Cardiac septum (tissue), 1 donor: Measurements from ENCODE around the gene KMT5C. TPM values are rescaled to one million over a fixed set of nuclear protein-coding genes. Genes with fewer than 3 reads are reported as not detected.

Experiments
- DNase-seq: peaks from one replicate; pipeline ENCODE4 v3.0.0-alpha.2; 2020; ENCODE audit warnings: low spot score
- intact Hi-C: fragments of 100-400 bp; cut with DNase I; formaldehyde crosslinking; loops from one replicate; pipeline ENCODE4 v1.14.0; 2022
- total RNA-seq: library from RNA; stranded (reverse); fragmentation: NEBNext Ultra II Directional; extraction: Animal tissue kit (Norgen Biotek cat#: 25700); gene quantifications from one replicate; pipeline ENCODE4 v1.2.1, GENCODE V29; 2021
- donor health status: DM: no; HTN: no; CAD: no.

Gene KMT5C
- total RNA-seq, 1 donor from 2014 or later, result 6.1 TPM

DNA sequence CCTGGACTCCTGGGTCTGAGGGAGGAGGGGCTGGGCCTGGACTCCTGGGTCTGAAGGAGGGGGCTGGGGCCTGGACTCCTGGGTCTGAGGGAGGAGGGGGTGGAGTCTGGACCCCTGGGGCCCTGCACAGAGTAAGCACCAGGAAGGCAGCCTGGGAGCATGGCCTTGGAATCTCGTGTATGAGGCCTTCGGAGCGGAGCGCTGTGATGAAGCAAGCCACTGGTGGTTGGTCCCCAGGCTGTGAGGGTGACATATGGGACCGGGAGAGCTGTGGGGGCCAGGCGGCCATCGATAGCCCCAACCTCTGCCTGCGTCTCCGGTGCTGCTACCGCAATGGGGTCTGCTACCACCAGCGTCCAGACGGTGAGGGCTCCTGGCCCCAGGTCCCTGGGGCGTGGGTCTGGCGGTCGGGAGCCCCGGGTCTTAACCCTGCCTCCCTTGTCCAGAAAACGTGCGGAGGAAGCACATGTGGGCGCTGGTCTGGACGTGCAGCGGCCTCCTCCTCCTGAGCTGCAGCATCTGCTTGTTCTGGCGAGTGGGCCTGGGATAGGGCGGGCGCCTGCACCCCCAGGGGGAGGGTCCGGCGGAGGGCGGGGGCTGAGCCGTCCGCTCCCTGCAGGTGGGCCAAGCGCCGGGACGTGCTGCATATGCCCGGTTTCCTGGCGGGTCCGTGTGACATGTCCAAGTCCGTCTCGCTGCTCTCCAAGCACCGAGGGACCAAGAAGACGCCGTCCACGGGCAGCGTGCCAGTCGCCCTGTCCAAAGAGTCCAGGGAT is 37.9 kb downstream of the KMT5C start:
- intact Hi-C loops, result no loop called here

DNA sequence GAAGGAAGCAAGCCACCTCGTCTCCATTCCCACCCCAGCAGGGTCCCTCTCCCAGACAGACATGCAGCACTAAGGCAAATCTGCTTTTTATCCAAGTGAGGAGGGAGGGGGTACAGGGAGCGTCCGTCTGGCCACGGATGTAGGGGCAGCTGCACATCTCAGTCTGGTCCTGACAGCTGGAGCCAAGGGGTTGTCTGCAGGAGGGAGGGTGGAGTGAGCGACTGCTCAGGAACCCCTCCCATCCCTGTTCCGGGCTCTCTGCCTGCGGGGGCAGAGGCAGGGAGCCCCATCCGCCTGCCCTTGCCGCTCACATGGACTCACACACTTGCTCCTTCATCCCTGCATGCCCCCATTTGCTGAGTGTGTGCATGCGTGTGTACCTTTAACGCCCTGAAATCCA is 39.5 kb downstream of the KMT5C start:
- intact Hi-C loops, result no loop called here

More for the DNA sequence above, 37.9 kb downstream of the KMT5C start:
- no peak for DNase-seq

DNA sequence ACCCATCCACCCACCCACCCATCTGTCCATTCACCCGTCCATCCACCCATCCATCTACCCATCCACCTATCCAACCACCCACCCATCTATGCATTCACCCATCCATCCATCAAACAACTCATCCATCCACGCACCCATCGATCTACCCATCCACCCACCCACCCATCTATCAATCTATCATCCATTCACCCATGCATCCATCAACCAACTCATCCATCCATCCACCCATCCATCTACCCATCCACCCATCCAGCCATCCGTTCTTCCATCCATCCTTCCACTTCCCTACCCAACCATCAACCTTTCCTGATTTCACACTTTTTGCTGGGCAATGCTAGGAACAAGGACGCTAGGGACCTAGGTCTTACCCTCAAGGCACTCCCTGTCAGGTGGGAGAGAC is 42.3 kb downstream of the KMT5C start:
- no peak for DNase-seq
- intact Hi-C loops, result no loop called here

More for the DNA sequence above, 39.5 kb downstream of the KMT5C start:
- no peak for DNase-seq

DNA sequence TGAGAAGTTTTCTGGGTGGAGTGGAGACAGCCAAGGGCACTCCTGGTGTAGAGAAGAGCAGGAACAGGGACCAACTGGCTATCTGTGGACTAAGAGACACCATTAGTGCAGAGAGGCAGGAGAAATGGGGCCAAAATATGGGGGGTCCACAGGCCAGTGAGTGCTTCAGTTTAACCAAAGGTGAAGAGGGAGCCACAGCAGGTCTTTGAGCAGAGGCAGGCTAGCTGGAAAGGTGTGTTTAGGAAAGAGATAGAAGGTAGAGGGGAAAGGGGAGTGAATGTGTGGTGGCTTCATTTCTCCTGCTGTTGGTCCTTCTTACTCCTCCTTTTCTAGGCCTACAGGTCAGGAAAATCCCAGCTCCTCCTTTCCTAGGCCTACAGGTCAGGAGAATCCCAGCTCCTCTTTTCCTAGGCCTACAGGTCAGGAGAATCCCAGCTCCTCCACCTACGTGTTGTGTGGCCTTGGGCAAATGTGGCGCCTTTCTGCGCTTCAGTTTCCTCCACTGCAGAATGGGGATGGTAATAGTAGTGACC is 42.9 kb downstream of the KMT5C start:
- DNase-seq, result no peak
- intact Hi-C loops, result no loop called here

DNA sequence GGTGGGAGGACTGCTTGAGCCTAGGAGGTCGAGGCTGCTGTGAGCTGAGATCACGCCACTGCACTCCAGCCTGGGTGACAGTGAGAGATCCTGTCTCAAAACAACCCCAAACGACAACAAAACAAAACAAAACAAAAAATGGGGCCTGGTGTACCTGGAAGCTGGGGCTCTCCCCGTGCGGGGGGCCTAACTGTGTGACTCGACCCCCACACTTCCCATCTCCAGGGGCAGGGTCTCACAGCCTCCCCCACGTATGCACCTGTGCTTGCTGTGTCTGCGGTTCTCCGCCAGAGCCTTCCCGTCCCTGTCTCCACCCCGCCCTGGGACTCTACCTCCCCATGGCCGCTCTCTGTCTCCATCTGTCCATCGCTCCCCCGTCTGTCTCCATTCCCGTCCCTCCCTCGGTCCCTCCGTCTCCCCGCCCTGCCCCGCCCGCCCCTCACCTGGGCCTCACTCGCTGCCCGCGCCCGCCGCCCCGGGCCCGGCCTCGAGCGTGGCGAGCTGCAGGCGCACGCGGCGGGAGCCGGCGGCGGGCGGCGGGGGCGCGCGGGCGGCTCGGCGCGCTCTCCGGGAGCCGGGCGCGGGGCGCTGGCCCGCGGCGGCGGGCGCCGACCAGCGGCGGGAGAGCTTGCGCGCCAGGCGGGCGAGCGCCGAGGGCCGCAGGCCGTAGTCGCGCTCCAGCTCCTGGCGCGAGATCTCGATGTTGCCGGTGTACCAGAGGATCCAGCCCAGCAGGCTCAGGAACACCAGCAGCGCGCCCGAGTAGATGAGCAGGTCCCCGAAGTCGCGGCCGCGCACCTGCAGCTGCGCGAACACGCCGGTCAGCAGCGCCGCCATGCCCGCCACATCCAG is 43.8 kb downstream of the KMT5C start:
- no peak for DNase-seq
- intact Hi-C loops, result loop anchor here (2.0 kb wide), 1 partner anchor 83 kb away; no protein-coding TSS in a partner anchor

DNA sequence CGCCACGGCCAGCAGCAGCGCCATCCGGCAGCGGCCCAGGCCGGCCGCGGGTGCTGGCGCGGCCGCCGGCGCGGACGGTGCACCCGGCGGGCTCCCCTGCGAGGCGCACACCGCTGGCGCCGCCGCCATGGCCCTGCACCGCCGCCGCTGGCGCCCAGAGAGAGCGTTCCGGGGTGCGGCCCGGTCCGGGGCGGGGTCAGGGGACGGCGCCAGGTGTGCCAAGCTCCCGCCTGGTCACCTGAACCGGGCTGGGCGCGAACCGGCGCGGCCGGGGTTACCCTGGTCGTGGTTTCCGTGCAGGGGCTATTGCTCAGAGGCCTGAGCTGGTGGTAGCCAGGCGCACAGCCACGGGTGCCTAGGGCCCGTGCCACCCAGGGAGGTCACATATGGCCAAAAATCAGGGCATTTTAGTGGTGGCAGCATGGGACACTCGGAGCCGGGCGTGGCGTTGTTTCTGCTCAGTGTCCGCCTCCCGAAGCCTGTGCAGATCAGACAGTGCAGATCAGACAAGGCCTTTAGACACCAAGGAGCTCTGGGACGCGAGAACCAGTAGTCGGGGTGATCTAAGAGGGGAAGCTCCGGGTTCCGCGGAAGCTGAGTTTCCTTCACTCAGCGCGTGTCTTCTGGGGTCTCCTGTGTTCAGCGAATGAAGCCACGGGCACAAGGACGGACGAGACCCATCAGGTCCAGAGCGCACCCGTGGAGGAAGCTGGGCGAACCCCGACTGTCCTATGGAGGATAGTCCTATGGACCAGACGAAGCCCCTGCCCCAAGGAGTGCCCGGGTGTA is 44.6 kb downstream of the KMT5C start, which contains the start of gene TMEM238:
TMEM238 (minus strand) TSS at position 162 of the 789 bp plus-strand sequence; CDS start at position 129, 33 bp downstream.
- peak; percentile 80 for DNase-seq
- intact Hi-C loops, result loop anchor here (2.0 kb wide), 1 partner anchor 84 kb away; no protein-coding TSS in a partner anchor

DNA sequence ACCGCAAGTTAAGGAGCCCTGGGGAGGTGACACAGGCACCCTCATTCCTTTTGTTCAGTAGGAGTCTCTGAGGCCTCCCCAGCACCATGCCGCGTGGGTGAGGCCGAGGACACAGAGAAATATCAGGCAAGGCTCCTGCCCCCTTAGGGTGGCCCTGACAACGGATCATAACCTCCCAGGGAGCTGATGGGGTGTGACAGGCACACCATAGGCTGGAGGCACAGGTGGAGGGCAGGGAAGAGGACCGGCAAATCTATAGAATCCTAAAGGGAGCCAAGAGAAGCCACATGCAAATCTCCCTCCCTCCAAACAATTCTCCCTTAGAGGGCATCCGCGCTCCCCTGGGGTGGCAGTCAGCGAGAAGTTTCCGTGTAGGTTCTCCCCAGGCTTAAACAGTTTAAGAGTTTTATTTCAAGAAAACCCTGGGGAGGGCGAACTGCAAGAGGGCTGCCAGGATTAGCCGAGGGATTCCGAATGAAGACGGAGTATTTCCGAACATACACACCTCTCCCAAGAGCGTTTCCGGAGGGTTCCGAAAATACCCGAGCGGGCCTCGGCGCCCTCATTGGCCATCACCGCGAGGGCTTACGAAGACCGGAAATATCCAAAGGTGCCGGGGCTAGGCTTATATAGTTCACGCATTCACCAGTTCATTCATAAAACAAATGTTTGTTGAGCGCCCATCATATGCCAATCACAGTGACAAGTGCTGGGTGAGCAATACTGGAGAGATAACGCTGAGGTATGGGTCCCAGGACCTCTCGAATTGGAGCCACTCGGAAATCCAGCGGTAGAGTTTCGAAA is 45.4 kb downstream of the KMT5C start:
- peak; percentile 97 for DNase-seq
- intact Hi-C loops, result loop anchor here (1.0 to 2.0 kb wide), 2 partner anchors 46 to 84 kb away; partner anchors contain the start of gene KMT5C

DNA sequence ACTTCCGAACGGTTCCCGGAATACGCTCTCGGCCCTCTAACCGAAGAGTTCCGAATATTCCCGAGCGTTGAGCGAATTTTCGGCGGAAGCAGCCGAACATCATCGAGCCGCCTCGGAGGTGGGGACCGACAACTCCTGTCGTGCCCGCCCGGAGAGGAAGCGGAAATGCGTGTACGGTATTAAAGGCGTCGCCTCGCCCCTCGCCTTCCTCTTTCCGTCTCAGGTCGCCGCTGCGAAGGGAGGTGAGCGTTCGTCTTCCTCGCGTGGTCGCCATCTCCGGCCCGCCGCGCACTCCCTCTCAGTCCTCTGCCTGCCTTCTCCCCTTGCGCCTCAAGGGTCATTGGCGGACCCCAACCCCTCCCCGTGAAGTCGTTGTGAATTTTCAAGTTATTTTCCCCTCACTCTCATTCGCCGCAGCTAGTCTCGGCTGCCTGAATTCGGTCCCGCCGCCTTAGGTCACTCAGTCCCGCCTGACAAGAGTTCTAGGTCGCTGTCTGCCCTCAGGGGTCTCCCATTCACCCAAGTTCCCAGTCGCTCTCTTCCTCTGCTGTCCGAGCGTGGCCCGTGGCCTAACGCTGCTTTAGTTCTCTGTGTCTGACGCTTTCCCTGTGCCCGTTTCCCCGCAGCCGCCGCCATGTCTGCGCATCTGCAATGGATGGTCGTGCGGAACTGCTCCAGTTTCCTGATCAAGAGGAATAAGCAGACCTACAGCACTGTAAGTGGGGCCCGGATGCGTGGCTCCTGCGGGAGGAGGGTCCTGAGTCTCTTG is 46.2 kb downstream of the KMT5C start, which contains the start of gene RPL28:
RPL28 (plus strand) TSS at position 209 of the 769 bp plus-strand sequence; CDS start at position 635, 426 bp downstream.
- DNase-seq, result peak; percentile 99
- intact Hi-C loops, result loop anchor here (1.0 to 2.0 kb wide), 3 partner anchors 19 to 85 kb away; partner anchors contain the start of gene KMT5C

DNA sequence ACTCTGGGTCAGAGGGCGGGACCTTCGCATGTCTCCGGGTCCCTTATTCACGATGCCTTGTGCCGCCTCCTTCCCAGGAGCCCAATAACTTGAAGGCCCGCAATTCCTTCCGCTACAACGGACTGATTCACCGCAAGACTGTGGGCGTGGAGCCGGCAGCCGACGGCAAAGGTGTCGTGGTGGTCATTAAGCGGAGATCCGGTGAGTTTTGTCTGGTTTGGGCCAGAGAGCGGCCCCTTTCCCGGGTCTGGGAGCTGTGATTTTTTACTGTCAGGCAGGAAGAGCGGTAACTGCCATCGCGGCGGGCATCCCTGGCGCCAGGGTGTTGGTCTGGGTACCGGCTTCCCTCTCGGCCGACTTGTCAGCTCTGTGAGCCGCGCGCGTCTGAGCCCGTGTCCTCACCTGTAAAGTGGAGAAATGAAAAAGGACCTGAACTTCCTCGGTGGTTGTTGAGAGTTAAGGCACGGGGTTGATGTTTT is 46.9 kb downstream of the KMT5C start:
- no peak for DNase-seq
- intact Hi-C loops, result loop anchor here (2.0 kb wide), 1 partner anchor 18 kb away; no protein-coding TSS in a partner anchor

DNA sequence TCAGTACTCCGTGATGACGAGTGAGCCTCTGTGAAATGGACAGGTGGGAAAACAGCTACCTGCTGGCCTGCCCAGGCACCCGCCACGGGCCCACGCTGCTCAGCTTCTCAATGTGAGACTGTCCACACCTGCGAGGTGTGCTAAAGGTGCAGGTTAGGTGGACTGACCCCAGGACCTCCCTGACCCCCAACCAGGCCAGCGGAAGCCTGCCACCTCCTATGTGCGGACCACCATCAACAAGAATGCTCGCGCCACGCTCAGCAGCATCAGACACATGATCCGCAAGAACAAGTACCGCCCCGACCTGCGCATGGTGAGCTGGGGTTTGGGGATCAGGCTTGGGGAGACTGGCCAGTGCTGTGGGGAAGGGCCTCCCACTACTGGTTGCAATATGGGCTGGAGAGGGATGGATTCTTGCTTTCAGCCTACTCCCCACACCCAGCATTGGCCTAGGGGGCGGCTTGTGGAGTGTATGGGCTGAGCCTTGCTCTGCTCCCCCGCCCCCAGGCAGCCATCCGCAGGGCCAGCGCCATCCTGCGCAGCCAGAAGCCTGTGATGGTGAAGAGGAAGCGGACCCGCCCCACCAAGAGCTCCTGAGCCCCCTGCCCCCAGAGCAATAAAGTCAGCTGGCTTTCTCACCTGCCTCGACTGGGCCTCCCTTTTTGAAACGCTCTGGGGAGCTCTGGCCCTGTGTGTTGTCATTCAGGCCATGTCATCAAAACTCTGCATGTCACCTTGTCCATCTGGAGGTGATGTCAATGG is 48.2 kb downstream of the KMT5C start:
- DNase-seq, result no peak
- intact Hi-C loops, result loop anchor here (2.0 kb wide), 1 partner anchor 17 kb away; no protein-coding TSS in a partner anchor

DNA sequence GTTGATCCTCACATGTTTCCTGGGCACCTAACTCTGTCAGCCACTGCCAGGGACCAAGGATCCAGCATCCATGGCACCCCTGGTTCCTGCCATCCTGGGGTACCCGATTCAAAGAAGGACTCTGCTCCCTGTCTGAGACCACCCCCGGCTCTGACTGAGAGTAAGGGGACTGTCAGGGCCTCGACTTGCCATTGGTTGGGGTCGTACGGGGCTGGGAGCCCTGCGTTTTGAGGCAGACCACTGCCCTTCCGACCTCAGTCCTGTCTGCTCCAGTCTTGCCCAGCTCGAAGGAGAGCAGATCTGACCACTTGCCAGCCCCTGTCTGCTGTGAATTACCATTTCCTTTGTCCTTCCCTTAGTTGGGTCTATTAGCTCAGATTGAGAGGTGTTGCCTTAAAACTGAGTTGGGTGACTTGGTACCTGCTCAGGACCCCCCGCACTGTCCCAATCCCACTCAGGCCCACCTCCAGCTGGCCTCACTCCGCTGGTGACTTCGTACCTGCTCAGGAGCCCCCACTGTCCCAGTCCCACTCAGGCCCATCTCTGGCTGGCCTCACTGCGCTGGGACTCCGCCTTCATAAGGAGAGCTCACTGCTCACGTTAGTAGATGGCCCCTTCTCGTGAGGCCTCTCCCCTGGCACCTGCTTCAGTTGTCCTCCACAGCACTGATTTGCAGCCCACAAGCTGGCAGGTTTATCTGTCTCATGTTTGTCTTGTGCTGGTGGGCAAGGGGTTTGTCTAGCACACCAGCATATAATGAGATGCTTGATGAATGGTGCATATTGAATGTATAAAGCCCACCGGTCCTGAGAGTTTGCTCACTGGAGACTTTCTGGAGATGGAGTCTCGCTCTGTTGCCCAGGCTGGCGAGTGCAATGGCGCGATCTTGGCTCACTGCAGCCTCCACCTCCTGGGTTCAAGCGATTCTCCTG is 50.0 kb downstream of the KMT5C start:
- intact Hi-C loops, result no loop called here
- no peak for DNase-seq

DNA sequence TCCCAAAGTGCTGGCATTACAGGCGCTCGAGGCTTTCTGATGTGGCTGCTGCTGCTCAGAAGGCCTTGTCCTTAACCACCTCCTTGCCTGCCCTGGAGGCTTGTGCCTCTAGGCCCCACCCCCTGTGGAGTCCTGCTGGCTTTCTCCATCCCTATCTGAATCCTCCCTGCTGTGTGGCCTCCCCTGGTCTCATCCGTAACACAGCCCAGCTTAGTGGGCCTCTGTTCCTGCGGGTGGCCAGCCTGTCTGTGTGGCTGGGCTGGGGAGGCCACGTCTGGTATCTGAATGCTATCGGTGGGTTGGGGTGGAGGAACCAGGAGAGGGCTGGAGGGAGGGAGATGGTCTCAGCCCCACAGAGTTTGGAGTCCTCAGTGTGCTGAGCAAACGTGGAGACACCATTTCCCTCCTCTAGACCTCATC is 50.8 kb downstream of the KMT5C start:
- intact Hi-C loops, result no loop called here
- DNase-seq, result no peak

DNA sequence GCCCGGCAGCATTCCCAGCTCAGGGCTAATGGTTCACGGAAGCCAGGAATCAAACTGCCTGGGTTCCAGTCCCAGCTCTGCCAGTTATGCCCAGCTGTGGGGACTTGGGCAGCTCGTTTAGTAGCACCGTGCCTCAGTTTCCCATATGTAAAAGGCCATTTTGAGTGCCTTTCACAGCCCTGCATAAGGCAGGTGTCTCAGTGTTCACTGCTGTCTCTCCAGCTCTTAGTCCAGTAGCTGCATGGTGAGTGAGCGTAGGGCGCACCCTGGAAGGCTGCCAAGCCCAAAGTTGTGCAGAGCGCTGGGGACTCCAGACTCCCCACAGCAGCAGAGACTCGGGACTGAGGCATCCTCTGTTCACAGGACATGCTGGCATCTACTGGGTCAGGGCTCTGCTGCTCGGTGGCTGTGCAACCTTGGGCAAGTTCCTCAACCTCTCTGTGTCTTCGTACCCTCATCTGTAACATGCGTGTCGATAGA is 51.6 kb downstream of the KMT5C start:
- intact Hi-C loops, result no loop called here
- no peak for DNase-seq

DNA sequence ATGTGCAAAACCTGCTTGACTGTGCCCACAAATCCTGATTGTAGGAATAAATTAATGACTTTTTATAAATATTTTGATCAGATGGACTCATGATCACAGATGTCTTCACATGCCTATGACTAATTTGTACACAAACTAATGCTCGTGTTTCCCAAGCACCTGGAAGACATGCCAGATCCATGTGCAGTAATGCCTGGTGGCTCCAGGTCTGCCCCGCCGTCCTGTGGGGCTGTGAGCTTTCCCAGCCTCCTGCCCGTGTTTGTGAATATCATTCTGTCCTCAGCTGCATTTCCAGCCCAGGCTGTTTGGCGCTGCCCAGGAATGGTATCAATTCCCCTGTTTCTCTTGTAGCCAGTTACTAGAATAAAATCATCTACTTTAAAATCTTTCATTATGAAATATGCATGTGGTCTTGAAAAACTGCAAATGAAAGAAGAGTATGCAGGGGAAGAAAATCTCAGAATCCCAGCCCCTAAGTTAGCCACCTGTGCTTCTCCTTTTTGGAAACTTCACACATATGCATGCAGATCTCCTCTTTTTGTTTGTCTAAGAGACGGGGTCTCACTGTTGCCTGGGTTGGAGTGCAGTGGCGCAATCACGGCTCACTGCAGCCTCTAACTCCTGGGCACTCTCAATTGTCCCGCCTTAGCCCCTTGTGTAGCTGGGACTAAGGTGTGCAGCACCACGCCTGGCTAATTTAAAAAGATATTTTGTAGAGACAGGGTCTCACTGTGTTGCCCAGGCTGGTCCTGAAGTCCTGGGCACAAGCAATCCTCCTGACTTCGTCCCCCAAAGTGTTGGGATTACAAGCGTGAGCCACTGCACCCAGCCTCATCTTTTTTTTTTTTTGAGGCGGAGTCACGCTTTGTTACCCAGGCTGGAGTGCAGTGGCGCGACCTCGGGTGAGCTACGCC is 52.3 kb downstream of the KMT5C start:
- DNase-seq, result no peak
- intact Hi-C loops, result no loop called here
